ENCODE measurements around the gene LIN7B. TPM values are rescaled to one million over a fixed set of nuclear protein-coding genes. Genes with fewer than 3 reads are reported as not detected.

Gene LIN7B
- total and polyA plus RNA-seq, 2 of the 13 experiments (the other 11 are each of a cell fraction or from before 2014, with no cell fraction given) = 5.3 to 7.6 TPM

- TF ChIP-seq LRRFIP1 (CRISPR knock-in tag; conservative IDR thresholded peaks at IDR 0.05) (0 out of 2 replicates have a peak, but pooled peaks have one; percentile 89), MLXIP (CRISPR knock-in tag; IDR thresholded peaks at IDR 0.05; ENCODE audit: borderline replicate concordance) (peak; percentile 92; the same call in 1 of the 2 replicates), ZNF766 (CRISPR knock-in tag; IDR thresholded peaks at IDR 0.05; ENCODE audit: borderline replicate concordance) (peak; percentile 99), EHMT2 (IDR thresholded peaks at IDR 0.05; ENCODE audit: borderline replicate concordance, low read depth, low read length) (no peak), MAFK (conservative IDR thresholded peaks at IDR 0.05 in 1 of 2, IDR thresholded peaks at IDR 0.05 in 1 of 2; ENCODE audit: low read length in 2 of 2) (peak in 1 of 2 experiments; percentile 40; a peak in 1 of 4 replicates), ZNF253 (CRISPR knock-in tag; IDR thresholded peaks at IDR 0.05; ENCODE audit: borderline replicate concordance) (peak; percentile 99), KDM4B (CRISPR knock-in tag; IDR thresholded peaks at IDR 0.05) (peak; percentile 48; the same call in 1 of the 2 replicates), SMAD3 (CRISPR knock-in tag; IDR thresholded peaks at IDR 0.05) (peak; percentile 71; the same call in 1 of the 2 replicates), SIN3A (IDR thresholded peaks at IDR 0.05; ENCODE audit: borderline replicate concordance, low read depth, low read length) (peak; percentile 95), KAT2B (IDR thresholded peaks at IDR 0.05; ENCODE audit: borderline replicate concordance, low read depth, low read length) (no peak), ZNF362 (CRISPR knock-in tag; IDR thresholded peaks at IDR 0.05; ENCODE audit: borderline replicate concordance) (peak; percentile 78; the same call in 1 of the 2 replicates), NFKB2 (CRISPR knock-in tag; IDR thresholded peaks at IDR 0.05; ENCODE audit: borderline replicate concordance) (peak; percentile 99), PHF21A (CRISPR knock-in tag; IDR thresholded peaks at IDR 0.05) (no peak), ZNF503 (CRISPR knock-in tag; IDR thresholded peaks at IDR 0.05) (peak; percentile 89), ZNF33A (CRISPR knock-in tag; IDR thresholded peaks at IDR 0.05; ENCODE audit: borderline replicate concordance) (0 out of 2 replicates have a peak, but pooled peaks have one; percentile 81), ZNF530 (CRISPR knock-in tag; IDR thresholded peaks at IDR 0.05; ENCODE audit: low read depth) (peak; percentile 91; the same call in 1 of the 2 replicates), ZNF598 (CRISPR knock-in tag; IDR thresholded peaks at IDR 0.05; ENCODE audit: borderline replicate concordance) (peak; percentile 98; the same call in 1 of the 2 replicates)
These were observed 13.7 kb downstream of the LIN7B start (continued) for GRCh38 chr19:49127674-49128544.

Measured in HepG2 (cell line).